ENCODE results near the gene GPC5. TPM values are rescaled to one million over a fixed set of nuclear protein-coding genes. Genes with fewer than 3 reads are reported as not detected.

GPC5 gene
- total RNA-seq, 1 experiment from 2014 or later, result 0.15 TPM

DNA sequence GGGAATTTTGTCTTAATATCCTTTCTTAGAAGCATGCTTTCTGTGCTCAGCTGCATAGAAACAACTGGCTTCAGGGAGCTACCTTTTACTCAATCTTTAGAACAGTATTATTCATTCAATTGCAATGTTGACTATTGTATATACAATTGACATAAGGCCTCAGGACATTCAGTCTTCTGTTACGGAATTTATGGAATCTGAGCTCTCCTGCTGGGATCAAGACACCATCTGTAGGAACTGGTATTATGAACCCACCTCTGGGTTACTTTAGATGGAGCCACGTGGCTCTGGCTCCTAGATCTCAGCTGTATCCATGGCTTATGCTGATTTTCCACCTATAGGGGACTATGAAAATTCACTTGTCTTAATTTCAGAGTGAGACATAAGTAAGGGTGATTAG lies 1112.0 kb downstream of the GPC5 start:
- Histone ChIP-seq H3K18ac (ENCODE audit: insufficient read length, low read depth, low read length) (no peak overlapping the region), H3T11ph (ENCODE audit: low read length) (no peak overlapping the region), H4K8ac (replicated peaks; ENCODE audit: insufficient read length, low read depth, low read length) (no peak overlapping the region), H2BK12ac (ENCODE audit: insufficient read length, low read depth, low read length) (no peak overlapping the region), H3K23me2 (ENCODE audit: insufficient read length, low read depth, low read length, poor library complexity, severe bottlenecking) (no peaks in the 10 kb centered on the region), H3K4me2 (ENCODE audit: insufficient read depth, insufficient read length, low read length) (no peak overlapping the region), H3K27ac (ENCODE audit: insufficient read length, low read depth, low read length) (no peak overlapping the region), H2BK15ac (ENCODE audit: low read depth, low read length) (no peak overlapping the region), H3K14ac (ENCODE audit: insufficient read depth, low read length) (no peak overlapping the region), H3K4ac (ENCODE audit: low read depth, low read length) (no peak overlapping the region), H4K20me1 (ENCODE audit: control insufficient read depth, insufficient read depth, insufficient read length) (no peaks in the 10 kb centered on the region), H4K5ac (ENCODE audit: insufficient read length, low read depth, low read length) (no peak overlapping the region), H3K4me1 (ENCODE audit: insufficient read depth, low read length) (no peaks in the 10 kb centered on the region), H2BK120ac (ENCODE audit: low read depth, low read length, poor library complexity, severe bottlenecking) (no peak overlapping the region), H3K79me2 (ENCODE audit: insufficient read depth, low read length) (no peaks in the 10 kb centered on the region), H2AFZ (ENCODE audit: low read length) (no peak overlapping the region), H2AK5ac (ENCODE audit: insufficient read length, low read length) (no peak overlapping the region), H2BK20ac (ENCODE audit: low read depth, low read length, poor library complexity, severe bottlenecking) (no peak overlapping the region), H4K91ac (ENCODE audit: insufficient read length, low read depth, low read length) (no peak overlapping the region), H3K56ac (ENCODE audit: insufficient read length, low read depth, low read length) (no peak overlapping the region), H3K27me3 (ENCODE audit: insufficient read depth, low read length) (no peaks in the 10 kb centered on the region), H3K9ac (ENCODE audit: extremely low read depth, insufficient read length, low read length) (no peak overlapping the region), H3K79me1 (ENCODE audit: insufficient read depth, low read depth, low read length, poor library complexity, severe bottlenecking) (no peaks in the 10 kb centered on the region), H3K23ac (ENCODE audit: insufficient read length, low read depth, low read length) (no peak overlapping the region), H2BK5ac (ENCODE audit: insufficient read length, low read length) (no peak overlapping the region), H3K9me3 (ENCODE audit: control insufficient read depth, low read depth, low read length) (no peaks in the 10 kb centered on the region)
- H3K36me3 Mint-ChIP-seq (ENCODE audit: insufficient read depth in 1 of 3, low read depth in 3 of 3), result no peaks in the 10 kb centered on the region
- H3K4me3 Mint-ChIP-seq, result no peak overlapping the region
- no peak for DNase-seq
- no peaks in the 10 kb centered on the region for H3K9me3 Mint-ChIP-seq
- TF ChIP-seq, protein P1, sequence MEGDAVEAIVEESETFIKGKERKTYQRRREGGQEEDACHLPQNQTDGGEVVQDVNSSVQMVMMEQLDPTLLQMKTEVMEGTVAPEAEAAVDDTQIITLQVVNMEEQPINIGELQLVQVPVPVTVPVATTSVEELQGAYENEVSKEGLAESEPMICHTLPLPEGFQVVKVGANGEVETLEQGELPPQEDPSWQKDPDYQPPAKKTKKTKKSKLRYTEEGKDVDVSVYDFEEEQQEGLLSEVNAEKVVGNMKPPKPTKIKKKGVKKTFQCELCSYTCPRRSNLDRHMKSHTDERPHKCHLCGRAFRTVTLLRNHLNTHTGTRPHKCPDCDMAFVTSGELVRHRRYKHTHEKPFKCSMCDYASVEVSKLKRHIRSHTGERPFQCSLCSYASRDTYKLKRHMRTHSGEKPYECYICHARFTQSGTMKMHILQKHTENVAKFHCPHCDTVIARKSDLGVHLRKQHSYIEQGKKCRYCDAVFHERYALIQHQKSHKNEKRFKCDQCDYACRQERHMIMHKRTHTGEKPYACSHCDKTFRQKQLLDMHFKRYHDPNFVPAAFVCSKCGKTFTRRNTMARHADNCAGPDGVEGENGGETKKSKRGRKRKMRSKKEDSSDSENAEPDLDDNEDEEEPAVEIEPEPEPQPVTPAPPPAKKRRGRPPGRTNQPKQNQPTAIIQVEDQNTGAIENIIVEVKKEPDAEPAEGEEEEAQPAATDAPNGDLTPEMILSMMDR (conservative IDR thresholded peaks at IDR 0.05), result no peak
- H3K27ac Mint-ChIP-seq, result peak overlapping the region in 1 of 3 experiments; percentile 32; a peak in 1 of 7 replicates
- WGBS (ENCODE audit: extremely low coverage, insufficient read length, low lambda C conversion rate), result no CpG with 5 or more reads among the region's 2 CpGs
- H3K4me1 Mint-ChIP-seq, result peaks cover 6 to 8% of the 10 kb centered on the region in 2 experiments; a peak in 3 of 4 replicates
- H3K27me3 Mint-ChIP-seq (ENCODE audit: low read depth), result no peaks in the 10 kb centered on the region

All from H9 (cell line).